Stomach (tissue), 4 donors: Measurements from ENCODE around the gene RNF11.

Experiments used
- POLR2A ChIP-seq, 4 donors: fragments of 450-650 bp; IDR thresholded peaks; one replicate each; pipeline ENCODE4 v1.6.1; 2016; ENCODE audit warnings: antibody characterized with exemption in 4 of 4, control low read depth in 2 of 4, mild to moderate bottlenecking in 1 of 4, moderate library complexity in 1 of 4
- POLR2AphosphoS5 ChIP-seq, 3 donors: sonication (generic); formaldehyde crosslinking; IDR thresholded peaks; one replicate each; pipeline ENCODE4 v1.6.1; 2016; ENCODE audit warnings: antibody characterized with exemption in 3 of 3
- TF ChIP-seq, protein P1 (sequence below), 7 experiments: fragments of 450-650 bp in 4 of 7; fragments of 200-600 bp in 3 of 7; sonication (generic) in 3 of 7; IDR thresholded peaks; one replicate each; pipeline ENCODE4 v1.5.1; 2016 to 2019; ENCODE audit warnings: antibody characterized with exemption in 7 of 7, control low read depth in 2 of 7, mild to moderate bottlenecking in 1 of 7

GRCh38 chr1:51247499-51247898 lies 11.4 kb downstream of the RNF11 start:
- TF ChIP-seq, protein P1, sequence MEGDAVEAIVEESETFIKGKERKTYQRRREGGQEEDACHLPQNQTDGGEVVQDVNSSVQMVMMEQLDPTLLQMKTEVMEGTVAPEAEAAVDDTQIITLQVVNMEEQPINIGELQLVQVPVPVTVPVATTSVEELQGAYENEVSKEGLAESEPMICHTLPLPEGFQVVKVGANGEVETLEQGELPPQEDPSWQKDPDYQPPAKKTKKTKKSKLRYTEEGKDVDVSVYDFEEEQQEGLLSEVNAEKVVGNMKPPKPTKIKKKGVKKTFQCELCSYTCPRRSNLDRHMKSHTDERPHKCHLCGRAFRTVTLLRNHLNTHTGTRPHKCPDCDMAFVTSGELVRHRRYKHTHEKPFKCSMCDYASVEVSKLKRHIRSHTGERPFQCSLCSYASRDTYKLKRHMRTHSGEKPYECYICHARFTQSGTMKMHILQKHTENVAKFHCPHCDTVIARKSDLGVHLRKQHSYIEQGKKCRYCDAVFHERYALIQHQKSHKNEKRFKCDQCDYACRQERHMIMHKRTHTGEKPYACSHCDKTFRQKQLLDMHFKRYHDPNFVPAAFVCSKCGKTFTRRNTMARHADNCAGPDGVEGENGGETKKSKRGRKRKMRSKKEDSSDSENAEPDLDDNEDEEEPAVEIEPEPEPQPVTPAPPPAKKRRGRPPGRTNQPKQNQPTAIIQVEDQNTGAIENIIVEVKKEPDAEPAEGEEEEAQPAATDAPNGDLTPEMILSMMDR (IDR thresholded peaks at IDR 0.05) = no peak
- TF ChIP-seq POLR2A (IDR thresholded peaks at IDR 0.05) (no peak), POLR2AphosphoS5 (IDR thresholded peaks at IDR 0.05) (no peak)
